Endodermal cell (in vitro differentiated cells): Measurements from ENCODE around the gene PSAPL1. TPM values are rescaled to one million over a fixed set of nuclear protein-coding genes. Genes with fewer than 3 reads are reported as not detected.

ENCODE experiments used
- DNase-seq: peaks from one replicate; pipeline ENCODE4 v3.0.0-alpha.2; 2017
- H3K27ac ChIP-seq: 2 replicates; pipeline ENCODE4 v1.5.1; 2013; ENCODE audit warnings: mild to moderate bottlenecking, low read depth, low read length, moderate library complexity
- H3K27me3 ChIP-seq: 2 replicates; pipeline ENCODE4 v1.6.1; 2013; ENCODE audit warnings: mild to moderate bottlenecking, low read length, moderate library complexity; ENCODE audit not compliant: insufficient read depth, control insufficient read depth, poor library complexity, severe bottlenecking
- H3K36me3 ChIP-seq: 2 replicates; pipeline ENCODE4 v1.7.0; 2013; ENCODE audit warnings: mild to moderate bottlenecking, low read length, moderate library complexity; ENCODE audit not compliant: control insufficient read depth, insufficient read depth
- H3K4me1 ChIP-seq: one replicate; pipeline ENCODE4 v1.7.0; 2013; ENCODE audit warnings: low read length; ENCODE audit not compliant: control insufficient read depth, insufficient read depth
- H3K4me3 ChIP-seq: 2 replicates; pipeline ENCODE4 v1.5.1; 2013; ENCODE audit warnings: mild to moderate bottlenecking, low read length, moderate library complexity
- H3K9ac ChIP-seq: 2 replicates; pipeline ENCODE4 v1.6.1; 2013; ENCODE audit warnings: mild to moderate bottlenecking, low read length, moderate library complexity; ENCODE audit not compliant: poor library complexity, severe bottlenecking; ENCODE audit errors: extremely low read depth
- H3K9me3 ChIP-seq: 2 replicates; pipeline ENCODE4 v1.6.1; 2013; ENCODE audit warnings: mild to moderate bottlenecking, low read length, moderate library complexity; ENCODE audit not compliant: control insufficient read depth
- H3K27ac Mint-ChIP-seq: 2 replicates; pipeline ENCODE4 v1.8.0; 2020; ENCODE audit warnings: mixed read lengths
- H3K27me3 Mint-ChIP-seq: 2 replicates; pipeline ENCODE4 v1.8.0; 2021; ENCODE audit warnings: mild to moderate bottlenecking, mixed read lengths; ENCODE audit not compliant: insufficient read depth
- H3K36me3 Mint-ChIP-seq: 2 replicates; pipeline ENCODE4 v1.8.0; 2020; ENCODE audit warnings: low read depth, mixed read lengths
- H3K4me1 Mint-ChIP-seq: 2 replicates; pipeline ENCODE4 v1.8.0; 2020; ENCODE audit warnings: mixed read lengths
- H3K4me3 Mint-ChIP-seq: 2 replicates; pipeline ENCODE4 v1.8.0; 2020; ENCODE audit warnings: mild to moderate bottlenecking, moderate library complexity, mixed read lengths
- H3K9me3 Mint-ChIP-seq: 2 replicates; pipeline ENCODE4 v1.8.0; 2020; ENCODE audit warnings: mild to moderate bottlenecking, mixed read lengths
- CTCF ChIP-seq: fragments of 200-600 bp; sonication (generic); conservative IDR thresholded peaks from 2 replicates; pipeline ENCODE4 v1.5.0; 2021; ENCODE audit warnings: antibody characterized with exemption, mild to moderate bottlenecking
- WGBS, 2 experiments: methylation state at CpG; one replicate each; pipeline versions ENCODE4 v1.1.5 to v1.1.7; 2013; ENCODE audit warnings: missing lambda C conversion rate in 2 of 2, mixed read lengths in 1 of 2; ENCODE audit not compliant: insufficient coverage in 1 of 2, insufficient read length in 1 of 2; 5-methylcytosine and 5-hydroxymethylcytosine counted together
- total RNA-seq, 2 donors: library from RNA; stranded (reverse); fragmentation: NEBNext Ultra II Directional in 1 of 2; extraction: Animal tissue kit (Norgen Biotek cat#: 25700) in 1 of 2; gene quantifications; 2 replicates in 1 of 2; 3 replicates in 1 of 2; pipeline ENCODE4 v1.2.1, GENCODE V29; 2021

Gene PSAPL1
- total RNA-seq, 2 donors from 2014 or later, result 0.13 to 0.24 TPM

- Histone ChIP-seq H3K27me3 (no peaks in the 10 kb centered on the region), H3K4me3 (no peak overlapping the region), H3K36me3 (no peaks in the 10 kb centered on the region), H3K4me1 (no peaks in the 10 kb centered on the region), H3K9ac (no peak overlapping the region), H3K27ac (no peak overlapping the region), H3K9me3 (no peaks in the 10 kb centered on the region)
- H3K36me3 Mint-ChIP-seq, result no peaks in the 10 kb centered on the region
- TF ChIP-seq CTCF, result no peak
- H3K9me3 Mint-ChIP-seq, result no peaks in the 10 kb centered on the region
- 60 to 95% methylated on average over 1 to 8 of the region's 8 CpGs for WGBS, 2 experiments
- H3K27ac Mint-ChIP-seq, result no peak overlapping the region
- no peaks in the 10 kb centered on the region for H3K4me1 Mint-ChIP-seq
- DNase-seq, result no peak
- no peak overlapping the region for H3K4me3 Mint-ChIP-seq
- peaks cover 6% of the 10 kb centered on the region for H3K27me3 Mint-ChIP-seq
Measured at GRCh38 chr4:7383266-7383665, 51.5 kb downstream of the PSAPL1 start.

GRCh38 chr4:7382634-7383014 lies 52.1 kb downstream of the PSAPL1 start:
- H3K9me3 Mint-ChIP-seq, result no peaks in the 10 kb centered on the region
- H3K9me3 ChIP-seq, result no peaks in the 10 kb centered on the region
- peak; percentile 21 for DNase-seq
- 81% methylated on average over 7 of the region's 8 CpGs; no CpG with 5 or more reads in 1 of the 2 experiments for WGBS, 2 experiments
- H3K27ac Mint-ChIP-seq, result no peak overlapping the region
- no peaks in the 10 kb centered on the region for H3K27me3 ChIP-seq
- H3K4me1 ChIP-seq, result no peaks in the 10 kb centered on the region
- no peak overlapping the region for H3K4me3 ChIP-seq
- H3K4me3 Mint-ChIP-seq, result no peak overlapping the region
- H3K36me3 Mint-ChIP-seq, result no peaks in the 10 kb centered on the region
- peaks cover 6% of the 10 kb centered on the region for H3K27me3 Mint-ChIP-seq
- H3K27ac ChIP-seq, result no peak overlapping the region
- H3K36me3 ChIP-seq, result no peaks in the 10 kb centered on the region
- H3K4me1 Mint-ChIP-seq, result no peaks in the 10 kb centered on the region
- H3K9ac ChIP-seq, result no peak overlapping the region
- TF ChIP-seq CTCF, result no peak

- Mint-ChIP-seq H3K36me3 (no peaks in the 10 kb centered on the region), H3K27me3 (peaks cover 6% of the 10 kb centered on the region), H3K4me3 (no peak overlapping the region), H3K27ac (no peak overlapping the region), H3K9me3 (no peaks in the 10 kb centered on the region), H3K4me1 (no peaks in the 10 kb centered on the region)
- no peak for DNase-seq
- Histone ChIP-seq H3K36me3 (no peaks in the 10 kb centered on the region), H3K27me3 (no peaks in the 10 kb centered on the region), H3K4me3 (no peak overlapping the region), H3K9me3 (no peaks in the 10 kb centered on the region), H3K4me1 (no peaks in the 10 kb centered on the region), H3K9ac (no peak overlapping the region), H3K27ac (no peak overlapping the region)
- WGBS, 2 experiments, result 83% methylated on average over 8 to 9 of the region's 9 CpGs
- TF ChIP-seq CTCF, result no peak
Measured at GRCh38 chr4:7381890-7382633, 52.7 kb downstream of the PSAPL1 start.
